ENCODE measurements around the gene F2RL2.
"Not testable (repeated sequence)": the region's sequence is repeated elsewhere in the genome, so short reads cannot be mapped to it uniquely, and the experiment has no call there.

Gene F2RL2

GRCh38 chr5:76617675-76618074 is 5.5 kb downstream of the F2RL2 start:
- DNase-seq, result no peak

- no peak for DNase-seq
These were observed 6.0 kb downstream of the F2RL2 start for GRCh38 chr5:76617229-76617628.

- DNase-seq, result no peak
These were observed 7.0 kb downstream of the F2RL2 start for GRCh38 chr5:76616206-76616605.

GRCh38 chr5:76615759-76616158 is 7.4 kb downstream of the F2RL2 start:
- no peak for DNase-seq

- no peak for DNase-seq
These were observed 10.3 kb downstream of the F2RL2 start for GRCh38 chr5:76612942-76613341.

- no peak for DNase-seq
These were observed 13.0 kb downstream of the F2RL2 start for GRCh38 chr5:76610196-76610595.

- no peak for DNase-seq
These were observed 14.4 kb downstream of the F2RL2 start for GRCh38 chr5:76608833-76609232.

- no peak for DNase-seq
These were observed 15.8 kb downstream of the F2RL2 start for GRCh38 chr5:76607353-76607871.

GRCh38 chr5:76606701-76607100 is 16.5 kb downstream of the F2RL2 start:
- DNase-seq, result no peak

- DNase-seq, result no peak
These were observed 18.4 kb downstream of the F2RL2 start for GRCh38 chr5:76604838-76605237.

GRCh38 chr5:76603991-76604390 is 19.2 kb downstream of the F2RL2 start:
- not testable (repeated sequence) for DNase-seq

GRCh38 chr5:76602094-76602726 is 21.0 kb downstream of the F2RL2 start:
- no peak for DNase-seq

GRCh38 chr5:76601470-76601869 is 21.7 kb downstream of the F2RL2 start:
- no peak for DNase-seq

- DNase-seq, result no peak
These were observed 22.5 kb downstream of the F2RL2 start for GRCh38 chr5:76600716-76601115.

- DNase-seq, result no peak
These were observed 24.7 kb downstream of the F2RL2 start for GRCh38 chr5:76598531-76598930.

- no peak for DNase-seq
These were observed 27.3 kb downstream of the F2RL2 start for GRCh38 chr5:76595755-76596481.

GRCh38 chr5:76594107-76594506 is 29.1 kb downstream of the F2RL2 start:
- no peak for DNase-seq

GRCh38 chr5:76592692-76593091 is 30.5 kb downstream of the F2RL2 start:
- DNase-seq, result no peak

GRCh38 chr5:76591366-76591765 is 31.8 kb downstream of the F2RL2 start:
- DNase-seq, result no peak

- DNase-seq, result no peak
These were observed 33.2 kb downstream of the F2RL2 start for GRCh38 chr5:76590027-76590426.

- no peak for DNase-seq
These were observed 36.7 kb downstream of the F2RL2 start for GRCh38 chr5:76586531-76586930.

GRCh38 chr5:76585783-76586217 is 37.4 kb downstream of the F2RL2 start:
- DNase-seq, result no peak

GRCh38 chr5:76583163-76584047 is 39.8 kb downstream of the F2RL2 start:
- DNase-seq, result no peak
